Stimulated activated memory B cell treated with anti-CD40 and anti-IgM and Interleukin-4, amounts not matched to agents 10 μg/mL and 1 μg/mL and 100 μg/mL, for 72 hours (primary cell): Measurements from ENCODE around the gene NUAK2.

Source experiments
- ATAC-seq: fragments of 150-1000 bp; cut with Tn5 transposase; 2 replicates; pipeline ENCODE4 v1.10.0; 2021
- H3K27ac Mint-ChIP-seq: one replicate; pipeline ENCODE4 v1.8.0; 2022; ENCODE audit warnings: mild to moderate bottlenecking, mixed read lengths
- H3K27me3 Mint-ChIP-seq: one replicate; pipeline ENCODE4 v1.8.0; 2022; ENCODE audit warnings: mixed read lengths
- H3K36me3 Mint-ChIP-seq: one replicate; pipeline ENCODE4 v1.8.0; 2022; ENCODE audit warnings: mixed read lengths
- H3K4me1 Mint-ChIP-seq: one replicate; pipeline ENCODE4 v1.8.0; 2022; ENCODE audit warnings: mixed read lengths
- H3K4me3 Mint-ChIP-seq: one replicate; pipeline ENCODE4 v1.8.0; 2022; ENCODE audit warnings: mild to moderate bottlenecking, moderate library complexity, mixed read lengths
- H3K9me3 Mint-ChIP-seq: one replicate; pipeline ENCODE4 v1.8.0; 2022; ENCODE audit warnings: mixed read lengths

The NUAK2 gene

GRCh38 chr1:205255941-205256780, 65.4 kb downstream of the NUAK2 start:
- H3K36me3 Mint-ChIP-seq: no peaks in the 10 kb centered on the region
- peak; percentile 90 for ATAC-seq
- no peaks in the 10 kb centered on the region for H3K9me3 Mint-ChIP-seq
- H3K4me1 Mint-ChIP-seq: peaks cover 8% of the 10 kb centered on the region
- peaks cover 9% of the 10 kb centered on the region for H3K27me3 Mint-ChIP-seq
- H3K4me3 Mint-ChIP-seq: no peak overlapping the region
- no peak overlapping the region for H3K27ac Mint-ChIP-seq
